ENCODE data around the gene CUTC. TPM values are rescaled to one million over a fixed set of nuclear protein-coding genes. Genes with fewer than 3 reads are reported as not detected.

The CUTC gene
- total and polyA plus RNA-seq, 9 donors: 12.4 to 20.6 (median 14.1) TPM

GRCh38 chr10:99740260-99740659, 8.2 kb downstream of the CUTC start:
- H3K9me3 ChIP-seq: no peaks in the 10 kb centered on the region
- H3K27me3 ChIP-seq: no peaks in the 10 kb centered on the region
- peaks cover 1% of the 10 kb centered on the region for H3K4me1 ChIP-seq (ENCODE audit: insufficient read depth)
- TF ChIP-seq POLR2A (IDR thresholded peaks at IDR 0.05): no peak
- TF ChIP-seq CTCF (IDR thresholded peaks at IDR 0.05): no peak
- no peak for TF ChIP-seq EP300 (IDR thresholded peaks at IDR 0.05)
- intact Hi-C loops (cut with DNase I): no loop called here
- no peaks in the 10 kb centered on the region for H3K36me3 ChIP-seq
- H3K4me3 ChIP-seq: no peak overlapping the region
- no peak overlapping the region for H3K27ac ChIP-seq
- 95 to 100% (median 98%) methylated on average over 2 of the region's 2 CpGs for WGBS, 3 donors
- DNase-seq: no peak

- no peak overlapping the region for H3K27ac ChIP-seq
- no peaks in the 10 kb centered on the region for H3K27me3 ChIP-seq
- H3K4me1 ChIP-seq (ENCODE audit: insufficient read depth): no peaks in the 10 kb centered on the region
- TF ChIP-seq POLR2A (IDR thresholded peaks at IDR 0.05) (no peak), EP300 (IDR thresholded peaks at IDR 0.05) (no peak), CTCF (IDR thresholded peaks at IDR 0.05) (no peak)
- no peaks in the 10 kb centered on the region for H3K36me3 ChIP-seq
- 95 to 99% (median 97%) methylated on average over 3 of the region's 3 CpGs for WGBS, 3 donors
- no peak overlapping the region for H3K4me3 ChIP-seq
- DNase-seq: no peak
- H3K9me3 ChIP-seq: no peaks in the 10 kb centered on the region
- intact Hi-C loops (cut with DNase I): no loop called here
These were observed 9.0 kb downstream of the CUTC start for GRCh38 chr10:99740933-99741559.

- Histone ChIP-seq H3K9me3 (no peaks in the 10 kb centered on the region), H3K36me3 (no peaks in the 10 kb centered on the region), H3K27me3 (no peaks in the 10 kb centered on the region), H3K27ac (no peak overlapping the region), H3K4me1 (ENCODE audit: insufficient read depth) (no peaks in the 10 kb centered on the region), H3K4me3 (no peak overlapping the region)
- no peak for DNase-seq
- TF ChIP-seq EP300 (IDR thresholded peaks at IDR 0.05) (no peak), CTCF (IDR thresholded peaks at IDR 0.05) (no peak), POLR2A (IDR thresholded peaks at IDR 0.05) (no peak)
- intact Hi-C loops (cut with DNase I): no loop called here
These were observed 10.2 kb downstream of the CUTC start for GRCh38 chr10:99742254-99742653.

- Histone ChIP-seq H3K27ac (no peak overlapping the region), H3K27me3 (no peaks in the 10 kb centered on the region), H3K4me1 (ENCODE audit: insufficient read depth) (no peaks in the 10 kb centered on the region), H3K9me3 (no peaks in the 10 kb centered on the region), H3K4me3 (no peak overlapping the region), H3K36me3 (no peaks in the 10 kb centered on the region)
- WGBS, 3 donors: 80 to 95% (median 92%) methylated on average over 2 of the region's 2 CpGs
- no peak for TF ChIP-seq POLR2A (IDR thresholded peaks at IDR 0.05)
- no peak for TF ChIP-seq EP300 (IDR thresholded peaks at IDR 0.05)
- TF ChIP-seq CTCF (IDR thresholded peaks at IDR 0.05): no peak
- intact Hi-C loops (cut with DNase I): no loop called here
- DNase-seq: no peak
These were observed 10.7 kb downstream of the CUTC start for GRCh38 chr10:99742701-99743100.
